ENCODE results near the gene ADGRL1.
A peak's percentile ranks its signal among the peaks of the same experiment; 100 is the strongest.

The ADGRL1 gene

GRCh38 chr19:14214580-14214979, 8.6 kb upstream of the ADGRL1 start:
- TF ChIP-seq ZBTB7A (IDR thresholded peaks at IDR 0.05; ENCODE audit: low read depth), result no peak
- no peak for TF ChIP-seq TCF12 (IDR thresholded peaks at IDR 0.05; ENCODE audit: low read depth)
- no peak for TF ChIP-seq FOXM1 (IDR thresholded peaks at IDR 0.05; ENCODE audit: borderline replicate concordance, low read depth)
- TF ChIP-seq YY1 (IDR thresholded peaks at IDR 0.05; ENCODE audit: low read depth), result no peak
- no peak for TF ChIP-seq NFIC (IDR thresholded peaks at IDR 0.05)
- TF ChIP-seq REST (IDR thresholded peaks at IDR 0.05; ENCODE audit: low read depth), result no peak
- TF ChIP-seq MAX (IDR thresholded peaks at IDR 0.05), result no peak
- TF ChIP-seq RAD21 (IDR thresholded peaks at IDR 0.05; ENCODE audit: low read depth), result no peak
- TF ChIP-seq USF1 (IDR thresholded peaks at IDR 0.05), result no peak
- no peak for TF ChIP-seq TAF1 (IDR thresholded peaks at IDR 0.05; ENCODE audit: low read depth)
- TF ChIP-seq EGR1 (IDR thresholded peaks at IDR 0.05), result no peak
- no peak for TF ChIP-seq CEBPB (IDR thresholded peaks at IDR 0.05)
- no peak for TF ChIP-seq EP300 (IDR thresholded peaks at IDR 0.05; ENCODE audit: borderline replicate concordance)
- TF ChIP-seq TEAD4 (IDR thresholded peaks at IDR 0.05), result no peak
- TF ChIP-seq CREB1 (IDR thresholded peaks at IDR 0.05; ENCODE audit: low read depth), result no peak

GRCh38 chr19:14206737-14207726, 1.1 kb upstream of the ADGRL1 start:
- TF ChIP-seq TAF1 (IDR thresholded peaks at IDR 0.05; ENCODE audit: low read depth) (0 out of 2 replicates have a peak, but pooled peaks have one; percentile 44), ZBTB7A (IDR thresholded peaks at IDR 0.05; ENCODE audit: low read depth) (peak; percentile 8; the same call in 1 of the 2 replicates), YY1 (IDR thresholded peaks at IDR 0.05; ENCODE audit: low read depth) (peak; percentile 45), RAD21 (IDR thresholded peaks at IDR 0.05; ENCODE audit: low read depth) (peak; percentile 8; the same call in 1 of the 2 replicates), EGR1 (IDR thresholded peaks at IDR 0.05) (0 out of 2 replicates have a peak, but pooled peaks have one; percentile 8), NFIC (IDR thresholded peaks at IDR 0.05) (peak; percentile 43), TCF12 (IDR thresholded peaks at IDR 0.05; ENCODE audit: low read depth) (peak; percentile 54), TEAD4 (IDR thresholded peaks at IDR 0.05) (peak; percentile 32; the same call in 1 of the 2 replicates), CREB1 (IDR thresholded peaks at IDR 0.05; ENCODE audit: low read depth) (0 out of 2 replicates have a peak, but pooled peaks have one; percentile 10)

GRCh38 chr19:14206308-14206707, 339 bp upstream of the ADGRL1 start:
- 0 out of 2 replicates have a peak, but pooled peaks have one; percentile 10 for TF ChIP-seq USF1 (IDR thresholded peaks at IDR 0.05)

GRCh38 chr19:14204676-14205451, 1.1 kb downstream of the ADGRL1 start:
- TF ChIP-seq YY1 (IDR thresholded peaks at IDR 0.05; ENCODE audit: low read depth) (peak; percentile 72), TCF12 (IDR thresholded peaks at IDR 0.05; ENCODE audit: low read depth) (peak; percentile 25; the same call in 1 of the 2 replicates)

- TF ChIP-seq EP300 (IDR thresholded peaks at IDR 0.05; ENCODE audit: borderline replicate concordance), result no peak
- TF ChIP-seq CREB1 (IDR thresholded peaks at IDR 0.05; ENCODE audit: low read depth), result no peak
- no peak for TF ChIP-seq TEAD4 (IDR thresholded peaks at IDR 0.05)
- TF ChIP-seq TCF12 (IDR thresholded peaks at IDR 0.05; ENCODE audit: low read depth), result no peak
- TF ChIP-seq TAF1 (IDR thresholded peaks at IDR 0.05; ENCODE audit: low read depth), result no peak
- no peak for TF ChIP-seq RAD21 (IDR thresholded peaks at IDR 0.05; ENCODE audit: low read depth)
- TF ChIP-seq FOXM1 (IDR thresholded peaks at IDR 0.05; ENCODE audit: borderline replicate concordance, low read depth), result no peak
- TF ChIP-seq CEBPB (IDR thresholded peaks at IDR 0.05), result no peak
- no peak for TF ChIP-seq EGR1 (IDR thresholded peaks at IDR 0.05)
- TF ChIP-seq USF1 (IDR thresholded peaks at IDR 0.05), result no peak
- TF ChIP-seq MAX (IDR thresholded peaks at IDR 0.05), result no peak
- TF ChIP-seq NFIC (IDR thresholded peaks at IDR 0.05), result no peak
- no peak for TF ChIP-seq REST (IDR thresholded peaks at IDR 0.05; ENCODE audit: low read depth)
- TF ChIP-seq ZBTB7A (IDR thresholded peaks at IDR 0.05; ENCODE audit: low read depth), result no peak
- TF ChIP-seq YY1 (IDR thresholded peaks at IDR 0.05; ENCODE audit: low read depth), result no peak
Measured at GRCh38 chr19:14203177-14203576, 2.8 kb downstream of the ADGRL1 start.
